ENCODE measurements around the gene KIFC1.

DNA sequence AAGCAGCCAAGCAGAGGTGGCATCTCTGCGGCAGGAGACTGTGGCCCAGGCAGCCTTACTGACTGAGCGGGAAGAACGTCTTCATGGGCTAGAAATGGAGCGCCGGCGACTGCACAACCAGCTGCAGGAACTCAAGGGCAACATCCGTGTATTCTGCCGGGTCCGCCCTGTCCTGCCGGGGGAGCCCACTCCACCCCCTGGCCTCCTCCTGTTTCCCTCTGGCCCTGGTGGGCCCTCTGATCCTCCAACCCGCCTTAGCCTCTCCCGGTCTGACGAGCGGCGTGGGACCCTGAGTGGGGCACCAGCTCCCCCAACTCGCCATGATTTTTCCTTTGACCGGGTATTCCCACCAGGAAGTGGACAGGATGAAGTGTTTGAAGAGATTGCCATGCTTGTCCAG is 13.3 kb downstream of the KIFC1 start:
- no peak for TF ChIP-seq BACH1 (tag; IDR thresholded peaks at IDR 0.05)
- no peak for TF ChIP-seq ATF7 (IDR thresholded peaks at IDR 0.05)
- TF ChIP-seq BDP1 (IDR thresholded peaks at IDR 0.05; ENCODE audit: insufficient read depth, insufficient read length): no peak
- TF ChIP-seq, protein P1, sequence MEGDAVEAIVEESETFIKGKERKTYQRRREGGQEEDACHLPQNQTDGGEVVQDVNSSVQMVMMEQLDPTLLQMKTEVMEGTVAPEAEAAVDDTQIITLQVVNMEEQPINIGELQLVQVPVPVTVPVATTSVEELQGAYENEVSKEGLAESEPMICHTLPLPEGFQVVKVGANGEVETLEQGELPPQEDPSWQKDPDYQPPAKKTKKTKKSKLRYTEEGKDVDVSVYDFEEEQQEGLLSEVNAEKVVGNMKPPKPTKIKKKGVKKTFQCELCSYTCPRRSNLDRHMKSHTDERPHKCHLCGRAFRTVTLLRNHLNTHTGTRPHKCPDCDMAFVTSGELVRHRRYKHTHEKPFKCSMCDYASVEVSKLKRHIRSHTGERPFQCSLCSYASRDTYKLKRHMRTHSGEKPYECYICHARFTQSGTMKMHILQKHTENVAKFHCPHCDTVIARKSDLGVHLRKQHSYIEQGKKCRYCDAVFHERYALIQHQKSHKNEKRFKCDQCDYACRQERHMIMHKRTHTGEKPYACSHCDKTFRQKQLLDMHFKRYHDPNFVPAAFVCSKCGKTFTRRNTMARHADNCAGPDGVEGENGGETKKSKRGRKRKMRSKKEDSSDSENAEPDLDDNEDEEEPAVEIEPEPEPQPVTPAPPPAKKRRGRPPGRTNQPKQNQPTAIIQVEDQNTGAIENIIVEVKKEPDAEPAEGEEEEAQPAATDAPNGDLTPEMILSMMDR (IDR thresholded peaks at IDR 0.05 in 2 of 3, conservative IDR thresholded peaks at IDR 0.05 in 1 of 3; ENCODE audit: insufficient read depth in 2 of 3, low read depth in 1 of 3, low read length in 3 of 3): no peak
- TF ChIP-seq MECOM (CRISPR knock-in tag; IDR thresholded peaks at IDR 0.05): no peak
- no peak for TF ChIP-seq STAT5B (CRISPR knock-in tag; IDR thresholded peaks at IDR 0.05)
- TF ChIP-seq POLR2A (conservative IDR thresholded peaks at IDR 0.05): no peak
